GM06990 (cell line): ENCODE measurements around the gene ELMO1.

Experiments
- DNase-seq: peaks from one replicate; pipeline ENCODE4 v3.0.0-alpha.2; 2011; ENCODE audit not compliant: insufficient read length; ENCODE audit errors: extremely low read depth
- H3K27me3 ChIP-seq: replicated peaks from 2 replicates; pipeline ENCODE4 v1.6.0; 2011; ENCODE audit warnings: low read length; ENCODE audit not compliant: control insufficient read depth, insufficient read depth
- H3K36me3 ChIP-seq: 2 replicates; pipeline ENCODE4 v1.5.1; 2011; ENCODE audit warnings: low read length; ENCODE audit not compliant: control insufficient read depth, insufficient read depth
- H3K4me3 ChIP-seq: replicated peaks from 2 replicates; pipeline ENCODE4 v1.5.1; 2011; ENCODE audit warnings: low read depth, mild to moderate bottlenecking, control low read depth, low read length
- TF ChIP-seq, protein P1 (sequence below): IDR thresholded peaks from 2 replicates; pipeline ENCODE4 v1.5.1; 2011; ENCODE audit warnings: low read length, control low read depth, mild to moderate bottlenecking, inconsistent platforms; ENCODE audit not compliant: insufficient read depth, poor library complexity, severe bottlenecking

The ELMO1 gene

DNA sequence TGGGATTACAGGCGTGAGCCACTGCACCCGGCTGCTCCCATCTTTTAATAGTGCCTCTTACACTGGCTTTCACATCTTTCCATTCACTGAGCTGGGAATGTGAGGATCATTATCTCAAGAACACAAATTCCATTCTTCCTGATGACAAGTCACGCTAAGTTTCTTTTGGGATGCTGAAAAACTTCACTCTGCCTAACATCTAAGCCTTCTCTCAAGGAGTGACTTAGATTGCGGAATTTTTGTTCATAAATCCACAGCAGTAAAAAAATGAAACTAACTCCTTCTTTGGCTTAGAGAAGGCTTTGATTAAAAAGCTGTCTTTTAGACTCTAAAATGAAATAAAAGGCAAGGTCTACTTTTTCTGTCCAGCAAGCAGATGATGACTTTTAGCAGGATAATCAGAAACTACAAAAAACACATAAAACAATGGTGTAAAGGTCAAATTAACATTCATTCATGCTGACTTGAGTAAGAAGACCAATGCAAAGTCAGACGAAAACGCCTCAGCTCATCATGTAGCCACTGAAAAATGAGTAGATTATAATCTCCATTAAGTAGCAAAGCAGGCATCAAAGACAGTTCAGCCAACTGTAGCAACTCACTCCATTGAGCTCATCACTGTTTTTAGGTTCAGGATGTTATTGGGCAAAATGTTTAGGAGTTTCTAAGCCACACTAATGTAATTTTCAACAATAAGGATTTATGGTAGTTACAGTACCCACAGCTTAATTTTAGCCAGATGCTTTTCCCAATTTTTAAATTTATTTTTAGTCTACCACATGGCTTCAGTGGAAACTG, 178.8 kb downstream of the ELMO1 start:
- Histone ChIP-seq H3K27me3 (no peaks in the 10 kb centered on the region), H3K36me3 (no peaks in the 10 kb centered on the region; the same call in none of the 2 replicates), H3K4me3 (no peak overlapping the region)
- TF ChIP-seq, protein P1, sequence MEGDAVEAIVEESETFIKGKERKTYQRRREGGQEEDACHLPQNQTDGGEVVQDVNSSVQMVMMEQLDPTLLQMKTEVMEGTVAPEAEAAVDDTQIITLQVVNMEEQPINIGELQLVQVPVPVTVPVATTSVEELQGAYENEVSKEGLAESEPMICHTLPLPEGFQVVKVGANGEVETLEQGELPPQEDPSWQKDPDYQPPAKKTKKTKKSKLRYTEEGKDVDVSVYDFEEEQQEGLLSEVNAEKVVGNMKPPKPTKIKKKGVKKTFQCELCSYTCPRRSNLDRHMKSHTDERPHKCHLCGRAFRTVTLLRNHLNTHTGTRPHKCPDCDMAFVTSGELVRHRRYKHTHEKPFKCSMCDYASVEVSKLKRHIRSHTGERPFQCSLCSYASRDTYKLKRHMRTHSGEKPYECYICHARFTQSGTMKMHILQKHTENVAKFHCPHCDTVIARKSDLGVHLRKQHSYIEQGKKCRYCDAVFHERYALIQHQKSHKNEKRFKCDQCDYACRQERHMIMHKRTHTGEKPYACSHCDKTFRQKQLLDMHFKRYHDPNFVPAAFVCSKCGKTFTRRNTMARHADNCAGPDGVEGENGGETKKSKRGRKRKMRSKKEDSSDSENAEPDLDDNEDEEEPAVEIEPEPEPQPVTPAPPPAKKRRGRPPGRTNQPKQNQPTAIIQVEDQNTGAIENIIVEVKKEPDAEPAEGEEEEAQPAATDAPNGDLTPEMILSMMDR, result no peak
- DNase-seq, result no peak

DNA sequence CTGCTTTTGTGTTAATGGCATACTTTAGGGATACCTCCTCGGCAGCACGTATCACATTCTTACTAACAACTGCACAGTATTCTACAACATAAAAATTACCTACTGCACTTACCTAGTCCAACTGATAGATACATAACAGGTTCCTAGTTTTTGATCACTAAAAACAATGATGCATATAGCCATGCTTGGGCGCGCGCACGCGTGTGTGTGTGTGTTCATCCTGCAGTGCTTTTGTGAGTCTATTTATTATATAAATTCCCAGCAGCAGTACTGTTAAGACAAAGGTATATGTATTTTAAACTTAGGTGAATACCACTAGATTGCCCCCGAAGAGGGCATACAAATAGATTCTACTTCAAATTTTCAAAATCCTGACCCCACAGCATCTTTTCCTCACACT, 181.4 kb downstream of the ELMO1 start:
- Histone ChIP-seq H3K4me3 (no peak overlapping the region), H3K27me3 (no peaks in the 10 kb centered on the region), H3K36me3 (peaks cover 3% of the 10 kb centered on the region)
- no peak for DNase-seq
- TF ChIP-seq, protein P1, result no peak

DNA sequence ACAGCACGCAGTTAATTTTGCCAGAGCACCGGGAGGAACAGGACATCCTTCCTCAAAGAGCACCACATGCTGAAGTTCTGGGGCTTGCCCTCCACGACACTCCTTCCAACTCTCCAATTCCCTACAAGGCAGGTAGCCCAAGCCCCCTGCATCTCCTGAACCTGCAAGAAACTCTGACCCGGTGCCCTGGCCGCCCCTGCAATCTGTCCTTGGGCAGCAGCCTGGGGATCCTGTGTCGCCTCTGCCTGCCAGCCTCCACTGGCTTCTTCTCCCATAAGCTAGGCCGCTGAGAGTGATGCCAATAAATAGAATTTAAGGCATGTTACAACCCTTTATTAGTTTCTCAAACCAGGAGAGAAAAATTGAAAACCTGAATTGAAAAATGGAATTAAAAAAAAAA, 182.8 kb downstream of the ELMO1 start:
- TF ChIP-seq, protein P1, result no peak
- Histone ChIP-seq H3K36me3 (peaks cover 3% of the 10 kb centered on the region), H3K4me3 (no peak overlapping the region), H3K27me3 (no peaks in the 10 kb centered on the region)
- no peak for DNase-seq

DNA sequence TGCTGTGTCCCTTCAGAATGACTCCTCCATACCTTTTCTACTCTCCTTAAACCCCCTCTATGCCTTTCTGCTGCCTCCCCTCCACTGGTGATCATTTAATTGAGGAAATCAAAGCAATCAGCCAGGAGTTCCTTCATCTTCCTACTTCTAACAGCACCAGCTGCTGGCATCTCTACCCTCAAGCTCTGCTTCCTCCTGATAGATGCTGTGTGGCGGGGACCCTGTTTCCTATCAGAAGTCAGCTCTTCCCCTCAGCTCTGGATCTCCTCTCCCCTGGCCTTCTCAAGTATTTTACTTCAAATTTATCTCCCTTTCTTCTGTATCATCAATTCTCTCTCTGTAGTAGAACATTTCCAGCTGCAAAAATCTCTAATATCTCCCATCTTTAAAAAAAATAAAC, 183.7 kb downstream of the ELMO1 start:
- Histone ChIP-seq H3K4me3 (no peak overlapping the region), H3K27me3 (no peaks in the 10 kb centered on the region), H3K36me3 (peaks cover 3% of the 10 kb centered on the region)
- TF ChIP-seq, protein P1, result no peak
- no peak for DNase-seq

DNA sequence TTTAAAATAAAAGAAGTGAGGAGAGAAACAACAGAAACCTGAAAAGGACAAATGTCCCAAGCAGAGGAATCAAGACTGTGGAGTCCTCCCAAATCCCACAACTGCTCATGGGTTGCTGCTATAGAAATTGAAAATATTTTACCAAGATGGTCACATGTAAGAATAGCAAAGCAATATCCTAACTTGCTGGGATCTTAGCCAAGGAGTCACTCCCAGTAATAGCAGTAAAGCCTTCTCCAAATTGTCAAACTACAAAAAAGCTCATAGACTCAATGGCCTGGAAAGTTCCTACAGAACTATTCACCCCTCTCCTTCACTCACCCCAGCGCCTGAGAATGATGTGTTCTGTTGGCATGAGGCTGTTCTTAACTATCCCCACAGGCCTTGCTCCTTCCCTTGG, 186.5 kb downstream of the ELMO1 start:
- TF ChIP-seq, protein P1, result no peak

More for the DNA sequence above, 186.5 kb downstream of the ELMO1 start:
- H3K36me3 ChIP-seq, result peaks cover 4% of the 10 kb centered on the region; the same call in 1 of the 2 replicates
- H3K27me3 ChIP-seq, result no peaks in the 10 kb centered on the region
- no peak overlapping the region for H3K4me3 ChIP-seq
- no peak for DNase-seq
